K562 treated with DMSO at 1 percent for 24 hours (cell line): ENCODE data around the gene MAOA. TPM values are rescaled to one million over a fixed set of nuclear protein-coding genes. Genes with fewer than 3 reads are reported as not detected.

Source experiments
- total RNA-seq: library from RNA; unstranded; fragments of 300-600 nt; gene quantifications from 2 replicates; pipeline ENCODE4 v1.2.3, GENCODE V29; 2022; ENCODE audit warnings: low read depth; ENCODE audit not compliant: insufficient read depth

Gene MAOA
- total RNA-seq = 2.8 and 4.5 TPM in 2 replicates

GRCh38 chrX:43656005-43656494 is at the start of gene MAOA:
Gene MAOA (plus strand): TSS chrX:43656299. CDS start chrX:43656342, 43 bp downstream.

Other genes with a start within 250 kb of the MAOA start
- not detected in 2 replicates for gene MAOB, start 226.2 kb downstream of the MAOA start, total RNA-seq